HG03159 (cell line): ENCODE results near the gene NOS2.

Source experiments
- ATAC-seq: cut with Tn5 transposase; IDR thresholded peaks from one replicate; pipeline ENCODE4 v1.9.1; 2021; ENCODE audit warnings: mild to moderate bottlenecking, moderate library complexity; ENCODE audit not compliant: unreplicated experiment

Gene NOS2

DNA sequence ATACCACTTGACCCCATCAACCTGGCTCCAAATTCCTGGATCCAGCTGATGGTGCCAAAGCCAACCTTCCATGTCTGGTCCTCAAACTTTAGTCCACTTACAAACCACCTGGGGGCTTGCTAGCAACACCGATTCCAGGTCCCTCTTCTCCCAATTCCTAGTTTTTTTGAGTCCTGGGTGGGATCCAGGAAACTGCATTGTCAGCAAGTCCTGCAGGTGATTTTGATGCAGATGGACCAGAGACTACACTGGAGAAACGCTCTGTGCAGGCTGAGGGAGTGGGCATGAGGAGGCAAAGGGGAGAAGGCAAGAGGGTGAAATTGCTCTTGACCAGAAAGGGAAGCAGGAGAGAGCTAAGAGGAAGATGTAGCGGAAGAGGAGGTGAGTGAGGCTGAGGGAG is 21.0 kb upstream of the NOS2 start:
- no peak for ATAC-seq

DNA sequence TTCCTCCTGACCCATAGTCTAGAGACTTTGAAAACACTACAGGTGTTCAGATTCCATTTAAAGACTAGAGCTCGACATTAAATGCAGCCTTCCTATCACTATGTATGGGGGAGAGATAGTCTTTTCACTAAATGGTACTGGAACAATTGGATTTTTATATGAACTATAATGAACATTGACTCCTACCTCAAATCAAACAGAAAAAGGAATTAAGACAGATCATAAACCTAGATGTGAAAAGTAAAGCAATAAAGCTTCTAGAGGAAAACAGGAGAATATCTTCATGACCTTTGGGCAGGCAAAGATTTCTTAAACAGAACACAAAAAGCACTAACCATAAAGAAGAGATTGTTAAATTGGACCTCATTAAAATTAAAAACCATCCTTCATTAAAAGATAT is 18.8 kb upstream of the NOS2 start:
- ATAC-seq = no peak

DNA sequence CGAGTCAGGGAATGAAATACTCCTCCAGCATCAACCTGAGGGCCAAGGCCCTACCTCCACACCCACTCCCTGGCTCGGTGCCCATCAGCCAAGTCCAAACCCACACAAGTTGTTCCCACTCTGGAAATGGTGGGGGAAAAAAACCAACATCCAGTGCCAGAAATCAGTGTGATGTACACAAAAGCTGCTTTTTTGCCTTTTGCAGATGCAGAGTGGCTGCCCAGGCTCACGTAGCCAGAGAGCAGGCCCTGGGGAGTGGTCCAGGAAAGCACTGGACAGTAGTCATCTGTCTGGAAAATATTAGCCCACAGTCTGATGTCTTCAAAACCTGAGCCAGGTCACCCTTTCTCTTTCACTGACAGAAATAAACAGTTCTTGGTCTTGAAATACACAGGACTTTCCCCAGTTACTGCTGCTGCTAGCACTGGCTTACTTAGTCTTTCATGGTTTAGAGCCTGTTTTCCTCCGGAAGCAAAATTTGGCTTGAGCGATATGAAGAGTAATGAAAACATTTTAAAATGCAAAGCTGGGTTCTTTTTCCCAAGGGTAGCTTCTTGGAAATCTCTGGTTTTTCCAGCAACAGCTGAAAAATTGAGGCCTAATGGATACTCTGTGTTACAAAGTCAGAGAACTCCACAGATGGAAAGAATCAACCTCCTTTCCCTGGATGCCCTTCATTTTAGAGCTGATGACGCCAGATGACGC is 18.2 kb upstream of the NOS2 start:
- no peak for ATAC-seq

DNA sequence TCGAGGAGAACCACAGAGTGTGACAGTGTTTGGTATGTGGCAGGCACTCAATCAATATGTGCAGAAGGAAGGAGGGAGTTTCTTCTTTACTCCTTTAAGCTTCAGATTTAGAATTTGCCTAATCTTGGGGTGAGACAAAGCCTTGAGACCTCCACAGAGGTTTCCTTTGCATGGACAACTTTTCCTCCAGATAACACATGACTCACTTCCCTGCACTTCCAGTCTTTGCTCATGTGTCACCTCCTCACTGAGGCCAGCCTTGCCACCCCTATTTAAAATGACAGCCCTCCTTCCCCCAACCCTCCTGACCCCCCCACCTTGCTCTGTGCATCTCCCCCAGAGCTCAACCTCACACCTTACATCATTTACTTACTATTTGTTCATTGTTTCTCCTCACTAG is 17.4 kb upstream of the NOS2 start:
- ATAC-seq = no peak

DNA sequence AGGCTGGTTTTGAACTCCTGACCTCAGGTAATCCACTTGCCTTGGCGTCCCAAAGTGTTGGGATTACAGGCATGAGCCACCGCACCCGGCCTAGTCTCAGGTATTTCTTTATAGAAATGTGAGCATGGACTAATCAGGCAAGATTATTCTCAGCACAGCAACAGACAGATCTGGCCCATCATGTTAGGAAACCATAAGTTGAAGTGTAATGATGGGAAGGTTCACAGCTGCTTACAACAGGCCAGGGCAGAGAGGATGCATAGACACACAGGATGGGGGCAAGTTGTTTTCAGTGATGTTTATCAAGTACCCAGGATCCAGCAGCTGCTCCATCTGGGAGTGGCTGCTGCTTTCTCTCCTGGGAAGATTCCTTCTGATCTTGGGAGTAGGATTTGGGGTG is 16.6 kb upstream of the NOS2 start:
- no peak for ATAC-seq

DNA sequence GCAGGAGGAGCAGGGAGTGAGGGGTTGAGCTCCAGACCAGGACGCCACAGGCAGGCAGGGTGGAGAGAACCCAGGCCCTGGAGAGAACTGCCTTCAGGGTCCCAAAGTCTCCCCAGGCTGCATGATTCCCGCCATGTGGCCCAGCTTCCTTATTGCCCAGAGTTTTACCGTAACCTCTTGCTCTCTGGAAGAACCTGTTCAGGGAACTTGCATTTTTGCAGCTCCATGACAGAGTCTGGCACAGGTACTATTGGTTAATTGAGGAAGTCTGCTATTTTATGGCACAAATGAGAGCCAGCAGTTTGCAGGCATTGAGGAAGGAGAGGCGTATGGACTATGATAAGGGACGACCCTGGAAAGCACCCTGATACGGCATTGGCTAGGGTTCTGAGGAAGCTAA is 11.6 kb upstream of the NOS2 start:
- ATAC-seq = no peak

DNA sequence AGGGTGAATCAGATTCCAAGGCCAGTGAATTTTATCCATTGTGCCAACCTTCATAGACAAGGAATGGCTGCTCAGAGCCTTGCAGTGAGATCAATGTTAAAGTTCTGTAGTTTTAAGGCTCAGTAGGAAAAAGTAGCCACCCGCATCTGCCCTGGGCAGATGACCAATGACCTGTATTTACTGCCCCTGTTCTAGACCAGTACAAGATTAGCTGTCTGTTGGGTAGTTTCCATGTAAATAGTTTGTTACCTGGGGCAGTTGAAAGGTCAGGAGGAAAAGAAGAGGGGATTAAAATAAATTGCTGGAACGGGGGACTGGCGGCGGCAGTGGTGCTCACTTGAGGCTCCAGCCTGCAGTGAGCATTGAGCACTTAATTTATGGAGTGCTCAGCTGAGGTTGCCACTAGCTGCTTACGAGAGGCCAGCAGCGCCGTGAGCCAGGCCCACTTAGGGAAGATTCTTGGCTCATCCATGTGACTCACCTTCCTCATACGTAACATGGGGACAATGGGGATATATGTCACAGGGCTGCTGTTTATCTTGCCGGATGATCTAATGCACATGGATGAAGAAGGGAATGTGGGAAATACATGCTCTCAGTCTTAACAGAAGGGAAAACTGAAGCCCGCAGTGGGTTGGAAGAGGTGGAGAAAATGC is 10.7 kb upstream of the NOS2 start:
- no peak for ATAC-seq

DNA sequence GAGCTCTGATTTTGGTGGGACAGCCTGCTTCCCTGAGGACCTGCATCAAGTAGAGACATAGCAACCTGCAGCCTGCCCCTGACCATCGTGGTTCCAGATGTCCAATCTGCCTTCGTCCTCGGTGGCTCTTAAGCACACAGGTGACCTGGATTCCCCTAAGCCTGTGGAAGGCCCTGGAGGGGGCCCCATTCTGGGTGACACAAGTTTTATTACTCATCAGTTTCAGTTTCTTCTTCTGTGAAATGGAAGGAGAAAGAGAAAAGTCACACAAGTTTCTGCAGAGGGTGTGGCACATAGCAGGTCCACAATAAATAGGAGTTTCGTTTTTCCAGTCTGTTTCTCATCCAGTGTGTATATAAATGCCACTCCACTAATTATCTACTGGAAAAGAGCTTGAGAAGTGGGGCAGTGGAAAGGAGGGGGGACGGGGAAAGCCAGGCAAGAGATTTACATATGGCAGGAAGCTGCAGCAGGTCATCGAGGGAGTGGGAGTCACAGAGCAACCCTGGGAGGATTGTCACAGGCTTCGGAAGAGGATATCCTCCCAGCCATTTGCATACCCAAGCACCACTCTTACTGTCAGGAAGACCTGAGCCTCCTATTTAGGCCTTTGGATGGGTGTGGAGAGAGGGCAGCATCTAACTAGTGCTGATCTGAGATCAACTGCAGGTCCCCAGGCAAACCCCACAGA is 10.0 kb upstream of the NOS2 start:
- no peak for ATAC-seq

DNA sequence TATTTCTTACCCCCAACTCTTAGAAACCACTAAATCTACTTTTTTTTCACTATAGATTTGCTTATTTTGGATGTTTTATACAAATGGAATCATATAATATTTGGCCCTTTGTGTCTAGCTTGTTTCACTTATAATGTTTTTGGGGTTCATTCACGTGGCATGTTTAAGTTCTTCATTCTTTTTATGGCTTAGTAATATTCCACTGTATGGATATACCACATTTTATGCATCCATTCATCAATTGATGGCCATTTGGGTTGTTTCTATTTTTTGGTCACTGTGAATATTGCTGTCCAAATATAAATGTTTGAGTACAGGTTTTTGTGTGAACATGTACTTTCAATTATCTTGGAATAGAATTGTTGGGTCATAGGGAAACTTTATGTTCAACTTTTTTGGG is 9.2 kb upstream of the NOS2 start:
- no peak for ATAC-seq

DNA sequence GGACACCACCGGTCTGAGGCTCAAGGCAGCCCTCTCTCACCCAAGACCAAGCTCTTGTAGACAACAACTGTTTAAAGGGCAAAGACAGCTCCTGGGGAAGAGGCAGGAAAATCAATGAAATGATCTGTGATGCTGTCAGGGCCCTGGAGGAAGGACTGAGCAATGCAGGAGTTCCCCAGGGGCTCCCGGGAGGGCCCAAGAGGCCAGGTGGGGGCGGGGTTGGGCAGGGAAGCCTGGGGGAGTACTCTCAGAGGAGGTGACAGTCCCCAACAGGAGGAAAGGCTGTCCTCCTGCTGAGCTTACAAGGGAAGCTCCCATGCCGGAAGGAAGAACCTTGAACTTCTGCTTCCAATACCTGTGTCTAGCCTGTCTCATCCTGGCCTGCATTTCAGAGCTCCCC is 8.3 kb upstream of the NOS2 start:
- no peak for ATAC-seq

DNA sequence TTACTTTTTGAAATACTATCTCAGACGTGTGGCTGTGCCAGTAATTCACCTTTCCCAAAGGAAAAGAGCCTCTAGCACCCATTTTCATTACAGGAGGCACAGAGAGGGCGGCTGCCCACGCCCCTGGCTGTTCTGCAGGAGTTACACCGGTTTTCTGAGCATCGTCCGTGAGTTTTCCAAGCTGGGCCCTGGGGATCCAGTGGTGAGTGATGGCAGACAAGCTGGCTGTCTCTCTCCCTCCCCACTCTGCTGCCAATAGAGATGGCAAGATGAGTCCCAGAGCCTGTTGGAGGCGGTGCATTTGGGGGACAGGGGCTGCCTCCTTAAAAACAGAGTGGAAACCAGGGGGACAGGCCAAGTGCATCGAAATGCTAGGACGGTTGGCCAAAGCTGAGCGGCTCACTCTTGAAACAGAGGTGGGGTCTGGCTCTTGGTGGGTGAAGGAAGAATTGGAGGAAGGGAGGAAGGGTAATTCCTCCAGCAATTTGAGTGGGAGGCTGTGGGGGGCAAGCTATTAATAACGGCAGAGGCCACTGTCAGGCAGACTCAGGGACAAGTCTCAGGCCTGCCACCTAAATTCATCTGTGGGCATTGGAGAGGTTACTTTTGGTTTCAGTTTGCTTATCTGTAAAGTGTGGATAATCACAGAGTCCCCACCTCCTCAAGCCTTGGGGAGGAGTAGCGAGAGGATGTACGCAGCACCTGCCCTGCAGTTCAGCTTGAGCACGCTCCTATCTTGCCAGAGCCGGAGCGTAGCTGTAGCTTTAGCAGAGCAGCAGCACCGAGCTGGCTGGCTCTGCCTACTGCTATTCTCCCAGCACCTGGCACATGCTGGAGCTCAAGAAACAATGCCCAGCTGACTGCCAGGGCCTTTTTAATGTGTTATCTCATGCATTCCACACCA is 7.5 kb upstream of the NOS2 start:
- peak; percentile 66 for ATAC-seq

DNA sequence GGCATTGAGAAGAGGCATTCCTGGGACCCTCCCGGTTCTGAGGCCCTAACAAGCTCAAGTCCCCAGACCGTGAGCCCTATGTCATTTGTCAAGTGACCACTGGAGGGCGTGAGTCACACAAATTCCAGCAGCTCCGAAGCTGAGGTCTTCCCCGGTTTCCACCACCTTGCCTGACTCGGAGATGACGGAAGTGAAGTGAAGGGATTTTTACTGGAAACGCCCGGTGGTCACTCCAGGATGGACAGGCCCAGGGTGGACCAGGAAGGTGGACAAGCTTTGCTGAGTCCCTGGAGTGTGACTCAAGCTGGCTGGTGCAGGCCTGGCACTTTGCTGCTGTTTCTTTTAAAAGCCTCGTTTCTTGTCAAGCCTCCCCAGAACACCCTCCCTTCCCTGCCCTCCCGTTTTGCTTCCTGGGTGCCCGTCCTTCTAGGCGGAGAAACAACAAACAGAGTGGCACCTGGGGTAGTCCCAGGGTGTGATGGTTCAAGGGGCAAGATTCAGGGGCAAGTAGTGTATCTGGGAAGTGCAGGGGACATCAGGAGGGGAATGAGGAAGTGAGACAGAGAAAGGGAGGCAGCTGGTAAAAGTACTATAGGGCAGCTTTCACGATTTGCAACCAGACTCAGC is 5.3 kb upstream of the NOS2 start:
- ATAC-seq = peak; percentile 44

DNA sequence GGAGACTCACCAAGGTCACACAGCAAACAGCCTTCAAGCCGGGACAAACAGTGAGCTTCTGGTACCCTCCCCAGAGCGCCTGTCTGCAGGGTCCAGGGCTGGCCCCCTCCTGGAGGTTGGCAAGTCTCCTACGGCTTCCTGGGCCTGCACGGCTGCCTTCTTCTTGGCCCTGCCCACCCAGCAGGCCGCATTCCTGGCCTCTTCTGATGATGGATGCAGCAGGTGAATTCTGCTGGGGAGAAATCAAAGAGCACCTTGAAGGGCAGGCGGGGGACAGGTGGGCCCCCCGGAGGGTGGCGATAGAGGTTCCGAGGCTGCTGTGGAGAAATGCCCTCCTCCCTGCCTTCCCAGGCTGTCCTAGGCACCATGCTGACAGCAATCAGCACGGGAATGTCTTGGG is 3.8 kb upstream of the NOS2 start:
- ATAC-seq = no peak

DNA sequence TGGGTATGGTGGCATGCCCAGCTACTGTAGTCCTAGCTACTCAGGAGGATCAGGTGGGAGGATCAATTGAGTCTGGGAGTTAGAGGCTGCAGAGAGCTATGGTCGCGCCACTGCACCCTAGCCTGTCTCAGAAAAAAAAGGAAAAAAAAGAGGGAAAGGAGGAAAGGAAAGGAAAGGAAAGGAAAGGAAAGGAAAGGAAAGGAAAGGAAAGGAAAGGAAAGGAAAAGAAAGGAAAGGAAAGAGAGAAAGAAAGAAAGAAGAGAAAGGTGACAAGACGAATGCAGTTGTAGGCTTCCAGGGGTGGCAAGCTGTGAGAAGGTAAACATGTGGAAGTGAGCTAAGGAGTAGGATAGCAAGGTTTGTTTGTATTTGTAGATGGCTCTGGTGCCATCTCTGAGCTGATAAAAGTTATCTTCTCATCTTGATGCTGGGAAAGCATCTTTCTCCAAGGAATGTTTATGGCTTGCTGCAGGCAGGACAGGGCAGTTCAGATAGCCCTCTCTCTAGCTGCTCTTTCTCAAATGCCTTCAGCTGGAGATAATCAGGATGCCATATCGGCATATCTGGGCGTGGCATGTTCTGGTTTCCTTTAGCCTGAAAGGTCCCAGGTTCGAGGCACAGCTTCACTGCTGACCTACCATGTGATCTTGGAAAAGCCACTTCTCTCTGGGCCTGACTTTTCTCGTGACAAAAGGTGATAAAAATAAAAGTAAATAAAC is 2.8 kb upstream of the NOS2 start:
- no peak for ATAC-seq

DNA sequence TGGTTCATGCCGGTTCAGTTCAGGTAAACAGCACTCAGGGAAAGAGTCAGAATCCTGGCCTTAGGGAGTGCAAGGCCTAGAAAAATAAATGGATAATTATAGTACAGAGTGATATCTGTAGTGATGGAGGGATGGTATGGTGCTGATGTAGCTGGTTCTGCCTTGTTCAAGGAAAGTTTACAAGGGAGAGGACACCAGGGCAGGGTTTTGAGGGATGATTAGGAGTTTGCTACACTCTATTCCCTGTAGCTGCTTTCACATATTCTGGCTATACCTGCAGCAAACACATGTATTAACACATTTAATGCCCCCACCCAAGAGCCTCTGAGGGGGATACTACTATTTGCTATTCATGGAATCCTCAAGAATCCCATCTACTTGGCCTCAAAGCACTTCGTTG is 1.7 kb upstream of the NOS2 start:
- ATAC-seq = no peak

DNA sequence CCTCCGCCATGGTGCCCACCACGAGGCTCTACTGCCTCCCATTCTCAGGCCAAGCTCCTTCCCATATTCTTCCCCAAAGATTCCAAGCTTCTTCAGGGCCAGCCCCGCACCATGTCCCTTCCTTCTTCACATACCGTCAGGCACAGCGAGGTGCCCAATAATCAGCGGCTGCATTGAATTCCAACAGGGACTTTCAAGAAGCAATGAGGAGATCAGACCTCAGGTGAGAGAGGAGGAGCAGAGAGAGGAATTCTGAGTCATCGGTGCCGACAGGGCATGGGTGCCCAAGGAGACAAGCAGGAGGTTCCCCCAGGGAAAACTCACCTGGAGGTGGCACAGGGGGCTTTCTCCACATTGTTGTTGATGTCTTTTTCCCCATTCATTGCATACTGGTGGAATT is 2.0 kb downstream of the NOS2 start:
- ATAC-seq = no peak

DNA sequence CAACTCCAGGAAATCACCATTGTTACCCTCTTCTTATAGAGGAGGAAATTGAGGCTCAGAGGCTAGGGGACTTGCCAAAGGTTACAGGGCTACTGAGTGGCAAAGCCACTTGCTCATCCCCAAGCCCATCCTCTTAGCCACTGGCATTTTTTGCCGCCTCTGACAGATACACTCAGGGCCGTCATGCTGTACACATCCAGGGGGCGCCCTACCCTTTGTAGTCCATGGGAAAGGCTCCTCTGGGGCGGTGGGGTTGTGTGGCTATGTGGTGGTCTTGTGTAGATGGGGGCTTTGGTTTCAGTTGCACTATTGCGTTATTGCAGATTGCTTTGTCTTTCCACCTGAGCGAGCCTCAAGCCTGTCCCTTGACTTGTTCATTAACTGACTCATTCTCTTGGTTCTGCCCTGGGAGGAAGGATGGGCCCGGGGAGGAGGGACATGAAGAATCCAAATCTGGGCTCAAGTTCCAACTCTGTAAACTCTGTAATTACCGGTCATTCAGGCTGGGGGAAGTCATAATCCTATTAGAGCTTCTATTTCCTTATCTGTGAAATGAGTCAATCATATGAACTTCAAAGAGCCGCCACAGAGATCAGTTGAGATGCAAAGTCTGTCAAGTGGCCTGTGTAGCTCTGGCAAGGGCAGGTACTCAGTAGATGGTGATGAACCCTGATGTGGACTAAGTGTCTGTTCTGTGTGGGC is 2.8 kb downstream of the NOS2 start:
- no peak for ATAC-seq

DNA sequence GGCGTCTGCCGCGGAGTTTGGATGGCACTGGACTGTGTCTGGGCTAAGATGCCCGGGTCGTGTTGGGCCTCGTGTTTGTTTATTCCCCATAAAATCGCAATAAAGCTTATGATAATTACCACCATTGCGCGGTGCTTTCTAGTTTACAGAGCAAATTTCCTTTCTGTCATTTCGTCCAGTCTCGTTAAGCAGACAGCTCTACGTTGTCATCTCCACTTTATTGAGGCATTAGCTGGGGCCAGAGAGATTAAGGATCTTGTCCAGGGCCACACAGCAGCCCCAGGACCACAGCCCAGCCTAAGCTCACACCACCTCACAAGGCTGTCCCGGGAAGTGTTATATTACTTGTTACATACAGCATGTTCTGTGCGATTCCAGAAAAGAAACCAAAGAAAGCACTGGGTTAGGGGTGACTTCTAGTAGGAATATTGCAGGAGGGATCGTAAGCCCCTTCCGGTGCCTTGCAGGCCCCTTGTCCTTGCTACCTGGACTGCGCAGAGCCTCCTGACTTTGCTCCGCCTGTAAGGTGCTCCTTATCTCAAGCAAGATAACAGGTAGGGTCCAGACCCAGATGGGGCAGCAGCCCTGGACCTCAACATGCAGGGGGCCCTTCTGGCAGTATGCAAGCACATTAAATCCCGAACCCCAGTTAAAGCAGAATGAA is 6.3 kb downstream of the NOS2 start:
- no peak for ATAC-seq
